Endothelial cell of umbilical vein (primary cell): ENCODE measurements around the gene ZNF611. TPM values are rescaled to one million over a fixed set of nuclear protein-coding genes. Genes with fewer than 3 reads are reported as not detected.

Source experiments
- BruUV-seq: library from RNA; stranded (reverse); fragments of 400-500 nt; replicated peaks from 2 replicates; lab custom pipeline; 2021; lab: Mats Ljungman, UMichigan
- CTCF ChIA-PET: fragments of 300-600, 350-600 bp; sonication (Branson Sonifier 250); formaldehyde crosslinking; loops from one replicate; lab custom pipeline; 2021; ENCODE audit warnings: antibody characterized with exemption, inconsistent platforms; lab: Charles Lee
- POLR2A ChIA-PET: fragments of 300-600, 350-600 bp; sonication (Branson Sonifier 250); formaldehyde crosslinking; loops from one replicate; lab custom pipeline; 2021; ENCODE audit warnings: antibody characterized with exemption, inconsistent platforms; lab: Charles Lee
- DNase-seq: peaks from one replicate; pipeline ENCODE4 v3.0.0-alpha.2; 2011; ENCODE audit warnings: low read depth, low spot score
- FAIRE-seq: peaks from 2 replicates; lab custom pipeline; 2011; peaks lifted over from hg19 to GRCh38; lab: Jason Lieb, UNC
- H2AFZ ChIP-seq: 2 replicates; pipeline ENCODE4 v1.6.0; 2012; ENCODE audit warnings: low read depth, low read length, control low read depth, inconsistent platforms
- H3K27ac ChIP-seq: 2 replicates; pipeline ENCODE4 v1.5.1; 2011; ENCODE audit warnings: low read depth, mild to moderate bottlenecking, control low read depth, low read length, moderate library complexity; ENCODE audit not compliant: insufficient read depth
- H3K27me3 ChIP-seq, 2 experiments: 2 replicates each; pipeline versions ENCODE4 v1.6.0 to v1.6.1; 2011; ENCODE audit warnings: low read length in 2 of 2, mixed read lengths in 1 of 2; ENCODE audit not compliant: control insufficient read depth in 2 of 2, insufficient read depth in 2 of 2
- H3K36me3 ChIP-seq, 2 experiments: 2 replicates in 1 of 2; 3 replicates in 1 of 2; pipeline ENCODE4 v1.5.1; 2011; ENCODE audit warnings: low read length in 2 of 2, mild to moderate bottlenecking in 1 of 2, moderate library complexity in 1 of 2; ENCODE audit not compliant: control insufficient read depth in 2 of 2, insufficient read depth in 2 of 2; ENCODE audit errors: extremely low read depth in 1 of 2
- H3K4me1 ChIP-seq: 3 replicates; pipeline ENCODE4 v1.5.1; 2011; ENCODE audit warnings: mild to moderate bottlenecking, low read length; ENCODE audit not compliant: control insufficient read depth, insufficient read depth; ENCODE audit errors: extremely low read depth
- H3K4me2 ChIP-seq: 2 replicates; pipeline ENCODE4 v1.6.1; 2011; ENCODE audit warnings: low read length, control low read depth, mixed read lengths; ENCODE audit not compliant: insufficient read depth
- H3K4me3 ChIP-seq, 3 experiments: fragments of 200-600 bp in 1 of 3; sonication (generic), shearing (Covaris generic) in 1 of 3; replicated peaks in 1 of 3; 2 replicates each; pipeline ENCODE4 v1.5.1; 2011 to 2016; ENCODE audit warnings: control low read depth in 3 of 3, low read length in 3 of 3, mild to moderate bottlenecking in 2 of 3, inconsistent platforms in 1 of 3, low read depth in 1 of 3, moderate library complexity in 1 of 3; ENCODE audit not compliant: insufficient read depth in 1 of 3
- H3K79me2 ChIP-seq: 2 replicates; pipeline ENCODE4 v1.6.0; 2012; ENCODE audit warnings: low read length, inconsistent platforms; ENCODE audit not compliant: control insufficient read depth, insufficient read depth
- H3K9ac ChIP-seq: replicated peaks from 2 replicates; pipeline ENCODE3; 2011; ENCODE audit warnings: low read length, control low read depth; ENCODE audit not compliant: insufficient read depth; ENCODE audit errors: extremely low read depth
- H3K9me1 ChIP-seq: replicated peaks from 3 replicates; pipeline ENCODE4 v1.6.0; 2011; ENCODE audit warnings: mild to moderate bottlenecking, low read length; ENCODE audit not compliant: control insufficient read depth, insufficient read depth; ENCODE audit errors: extremely low read depth
- H3K9me3 ChIP-seq: replicated peaks from 2 replicates; pipeline ENCODE4 v1.5.1; 2012; ENCODE audit warnings: low read length, inconsistent platforms; ENCODE audit not compliant: control insufficient read depth, insufficient read depth
- H4K20me1 ChIP-seq: replicated peaks from 2 replicates; pipeline ENCODE3; 2011; ENCODE audit warnings: mild to moderate bottlenecking, low read length; ENCODE audit not compliant: control insufficient read depth, insufficient read depth; ENCODE audit errors: extremely low read depth
- EZH2 ChIP-seq: IDR thresholded peaks from 2 replicates; pipeline ENCODE4 v1.6.1; 2012; ENCODE audit warnings: borderline replicate concordance, low read depth, mild to moderate bottlenecking, moderate library complexity, low read length, inconsistent platforms; ENCODE audit not compliant: severe bottlenecking
- FOS ChIP-seq: IDR thresholded peaks from 2 replicates; pipeline ENCODE4 v1.6.1; 2011; ENCODE audit warnings: mild to moderate bottlenecking, low read length, moderate library complexity, borderline replicate concordance; ENCODE audit not compliant: insufficient read depth
- GATA2 ChIP-seq: IDR thresholded peaks from 2 replicates; pipeline ENCODE4 v1.7.0; 2011; ENCODE audit warnings: low read depth, mild to moderate bottlenecking, moderate library complexity, mixed read lengths, low read length; ENCODE audit not compliant: insufficient read length, insufficient read depth
- JUN ChIP-seq: IDR thresholded peaks from 2 replicates; pipeline ENCODE4 v1.6.1; 2011; ENCODE audit warnings: borderline replicate concordance, low read depth; ENCODE audit not compliant: insufficient read length, insufficient read depth
- MAX ChIP-seq: IDR thresholded peaks from 2 replicates; pipeline ENCODE4 v1.6.1; 2011; ENCODE audit not compliant: insufficient read depth, insufficient read length
- MYC ChIP-seq: IDR thresholded peaks from one replicate; pipeline ENCODE4 v1.6.1; 2011; ENCODE audit warnings: mild to moderate bottlenecking, low read depth, low read length
- POLR2A ChIP-seq: IDR thresholded peaks from 2 replicates; pipeline ENCODE4 v1.6.1; 2012; ENCODE audit warnings: low read depth, mild to moderate bottlenecking, control low read depth, low read length
- POLR2AphosphoS5 ChIP-seq: IDR thresholded peaks from 2 replicates; pipeline ENCODE4 v1.6.1; 2012; ENCODE audit warnings: low read depth, mild to moderate bottlenecking, control low read depth, low read length, moderate library complexity; ENCODE audit not compliant: insufficient read depth
- dilution Hi-C: fragments of 300-500 bp; cut with MboI; formaldehyde crosslinking; loops from one replicate; pipeline ENCODE4 v1.15.0; 2019; ENCODE audit warnings: low sequenced_read_pairs; ENCODE audit not compliant: extremely low pct_ligation_motif_present
- intact Hi-C: fragments of 100-400 bp; cut with micrococcal nuclease; formaldehyde crosslinking; loops from one replicate; pipeline ENCODE4 v1.10.0; 2022
- polyA plus RNA-seq, 4 experiments: library from polyadenylated mRNA; depleted of rRNA in 3 of 4; stranded (reverse) in 3 of 4; unstranded in 1 of 4; fragments of >200 nt; gene quantifications; 2 replicates each; pipeline versions ENCODE4 v1.2.1 to v1.2.3, GENCODE V29; 2011 to 2012; ENCODE audit warnings: missing spikeins in 1 of 4
- total RNA-seq: library from RNA; stranded (reverse); gene quantifications from 2 replicates; pipeline ENCODE4 v1.2.3, GENCODE V29; 2021
- TF ChIP-seq, protein P1 (sequence below), 2 donors: IDR thresholded peaks; 1 replicate in 1 of 2; 2 replicates in 1 of 2; pipeline ENCODE4 v1.5.1; 2011; ENCODE audit warnings: low read length in 2 of 2, mild to moderate bottlenecking in 2 of 2, moderate library complexity in 2 of 2, control low read depth in 1 of 2, inconsistent platforms in 1 of 2, low read depth in 1 of 2; ENCODE audit not compliant: insufficient read depth in 1 of 2; ENCODE audit errors: extremely low read depth in 1 of 2

Gene ZNF611
- total and polyA plus RNA-seq, 2 donors (not counting 3 experiments of a cell fraction or from before 2014, with no cell fraction given) = 3.1 to 20.0 TPM

GRCh38 chr19:52660981-52661380 lies 73.9 kb downstream of the ZNF611 start:
- BruUV-seq = no TSS peak
- H3K9me3 ChIP-seq = no peaks in the 10 kb centered on the region
- no peaks in the 10 kb centered on the region for H3K27me3 ChIP-seq
- no peak overlapping the region for H3K27ac ChIP-seq
- ChIA-PET POLR2A (no interaction called here), CTCF (no interaction called here)
- no peak overlapping the region for H3K4me3 ChIP-seq
- no peak overlapping the region for H3K9ac ChIP-seq
- H3K4me2 ChIP-seq = no peak overlapping the region
- no peaks in the 10 kb centered on the region for H3K9me1 ChIP-seq
- FAIRE-seq (no peak), DNase-seq (no peak)
- peaks cover 3 to 12% of the 10 kb centered on the region in 2 experiments for H3K36me3 ChIP-seq
- no peaks in the 10 kb centered on the region for H3K4me1 ChIP-seq
- TF ChIP-seq GATA2 = no peak
- no peak for TF ChIP-seq POLR2AphosphoS5
- TF ChIP-seq MYC = no peak
- TF ChIP-seq EZH2 = no peak
- TF ChIP-seq, protein P1, sequence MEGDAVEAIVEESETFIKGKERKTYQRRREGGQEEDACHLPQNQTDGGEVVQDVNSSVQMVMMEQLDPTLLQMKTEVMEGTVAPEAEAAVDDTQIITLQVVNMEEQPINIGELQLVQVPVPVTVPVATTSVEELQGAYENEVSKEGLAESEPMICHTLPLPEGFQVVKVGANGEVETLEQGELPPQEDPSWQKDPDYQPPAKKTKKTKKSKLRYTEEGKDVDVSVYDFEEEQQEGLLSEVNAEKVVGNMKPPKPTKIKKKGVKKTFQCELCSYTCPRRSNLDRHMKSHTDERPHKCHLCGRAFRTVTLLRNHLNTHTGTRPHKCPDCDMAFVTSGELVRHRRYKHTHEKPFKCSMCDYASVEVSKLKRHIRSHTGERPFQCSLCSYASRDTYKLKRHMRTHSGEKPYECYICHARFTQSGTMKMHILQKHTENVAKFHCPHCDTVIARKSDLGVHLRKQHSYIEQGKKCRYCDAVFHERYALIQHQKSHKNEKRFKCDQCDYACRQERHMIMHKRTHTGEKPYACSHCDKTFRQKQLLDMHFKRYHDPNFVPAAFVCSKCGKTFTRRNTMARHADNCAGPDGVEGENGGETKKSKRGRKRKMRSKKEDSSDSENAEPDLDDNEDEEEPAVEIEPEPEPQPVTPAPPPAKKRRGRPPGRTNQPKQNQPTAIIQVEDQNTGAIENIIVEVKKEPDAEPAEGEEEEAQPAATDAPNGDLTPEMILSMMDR (IDR thresholded peaks at IDR 0.05; ENCODE audit: extremely low read depth in 1 of 2, insufficient read depth in 1 of 2, low read depth in 1 of 2, low read length in 2 of 2) = no peak
- TF ChIP-seq POLR2A = no peak
- no peak for TF ChIP-seq JUN
- TF ChIP-seq FOS = no peak
- TF ChIP-seq MAX = no peak
- H3K79me2 ChIP-seq = peaks cover 23% of the 10 kb centered on the region
- no peaks in the 10 kb centered on the region for H4K20me1 ChIP-seq
- no peak overlapping the region for H2AFZ ChIP-seq
- dilution Hi-C loops (no loop called here), intact Hi-C loops (no loop called here)
